ENCODE measurements around the gene GTPBP6.

GRCh38 chrX:333611-334311, 15.2 kb upstream of the GTPBP6 start:
- TF ChIP-seq CTCF (IDR thresholded peaks at IDR 0.05): no peak
- TF ChIP-seq POLR2A (IDR thresholded peaks at IDR 0.05): no peak

All from adrenal gland (tissue), 5 donors.